Measurements from ENCODE around the gene CXorf38. TPM values are rescaled to one million over a fixed set of nuclear protein-coding genes. Genes with fewer than 3 reads are reported as not detected.

The CXorf38 gene
- total and polyA plus RNA-seq, 2 experiments from 2014 or later, result 6.1 to 11.3 TPM

- peaks cover 40% of the 10 kb centered on the region for H3K79me2 ChIP-seq
- no peaks in the 10 kb centered on the region for H3K27me3 ChIP-seq
- H2AFZ ChIP-seq, result no peak overlapping the region
- H3K27ac ChIP-seq, result peak overlapping the region; percentile 64
- no peaks in the 10 kb centered on the region for H3K36me3 ChIP-seq (replicated peaks; ENCODE audit: insufficient read depth, low read depth)
- H3K9me3 ChIP-seq (ENCODE audit: low read depth), result no peaks in the 10 kb centered on the region
- no peaks in the 10 kb centered on the region for H3K9me2 ChIP-seq (replicated peaks; ENCODE audit: insufficient read depth)
- peaks cover 4% of the 10 kb centered on the region for H3K4me1 ChIP-seq (ENCODE audit: insufficient read depth)
- H4K20me1 ChIP-seq (ENCODE audit: insufficient read depth, poor library complexity, severe bottlenecking), result no peaks in the 10 kb centered on the region
- no peak for DNase-seq (ENCODE audit: low spot score)
- no peak for TF ChIP-seq EZH2phosphoT487 (IDR thresholded peaks at IDR 0.05; ENCODE audit: low read depth, severe bottlenecking, unreplicated experiment)
- no peak for TF ChIP-seq CTCF (IDR thresholded peaks at IDR 0.05; ENCODE audit: poor library complexity)
- no peak for TF ChIP-seq EZH2 (IDR thresholded peaks at IDR 0.05; ENCODE audit: borderline replicate concordance)
- H3K4me2 ChIP-seq, result peak overlapping the region; percentile 66
- H3K4me3 ChIP-seq, result no peak overlapping the region
- 77% methylated on average over 5 of the region's 5 CpGs for WGBS (ENCODE audit: low lambda C conversion rate, missing lambda C conversion rate)
These were observed 3.2 kb downstream of the CXorf38 start for GRCh38 chrX:40644176-40644575.

GRCh38 chrX:40637687-40638086 lies 9.7 kb downstream of the CXorf38 start:
- H3K4me2 ChIP-seq, result no peak overlapping the region

GRCh38 chrX:40632199-40632598 lies 15.2 kb downstream of the CXorf38 start:
- no peak overlapping the region for H3K4me3 ChIP-seq
- no peak overlapping the region for H3K27ac ChIP-seq
- H3K4me1 ChIP-seq (ENCODE audit: insufficient read depth), result no peaks in the 10 kb centered on the region
- no peak overlapping the region for H2AFZ ChIP-seq
- H3K79me2 ChIP-seq, result no peaks in the 10 kb centered on the region
- H3K27me3 ChIP-seq, result no peaks in the 10 kb centered on the region
- no peaks in the 10 kb centered on the region for H4K20me1 ChIP-seq (ENCODE audit: insufficient read depth, poor library complexity, severe bottlenecking)
- 92% methylated on average over 4 of the region's 4 CpGs for WGBS (ENCODE audit: low lambda C conversion rate, missing lambda C conversion rate)
- TF ChIP-seq CTCF (IDR thresholded peaks at IDR 0.05; ENCODE audit: poor library complexity), result no peak
- no peak for TF ChIP-seq EZH2phosphoT487 (IDR thresholded peaks at IDR 0.05; ENCODE audit: low read depth, severe bottlenecking, unreplicated experiment)
- TF ChIP-seq EZH2 (IDR thresholded peaks at IDR 0.05; ENCODE audit: borderline replicate concordance), result no peak
- no peaks in the 10 kb centered on the region for H3K9me2 ChIP-seq (replicated peaks; ENCODE audit: insufficient read depth)
- H3K9me3 ChIP-seq (ENCODE audit: low read depth), result no peaks in the 10 kb centered on the region
- DNase-seq (ENCODE audit: low spot score), result no peak
- H3K36me3 ChIP-seq (replicated peaks; ENCODE audit: insufficient read depth, low read depth), result no peaks in the 10 kb centered on the region
- no peak overlapping the region for H3K4me2 ChIP-seq

More at GRCh38 chrX:40637687-40638086, 9.7 kb downstream of the CXorf38 start:
- TF ChIP-seq CTCF (IDR thresholded peaks at IDR 0.05; ENCODE audit: poor library complexity), result no peak
- no peak for TF ChIP-seq EZH2phosphoT487 (IDR thresholded peaks at IDR 0.05; ENCODE audit: low read depth, severe bottlenecking, unreplicated experiment)
- no peak for TF ChIP-seq EZH2 (IDR thresholded peaks at IDR 0.05; ENCODE audit: borderline replicate concordance)
- Histone ChIP-seq H3K9me3 (ENCODE audit: low read depth) (no peaks in the 10 kb centered on the region), H3K27me3 (no peaks in the 10 kb centered on the region), H3K4me1 (ENCODE audit: insufficient read depth) (no peaks in the 10 kb centered on the region), H3K79me2 (peaks cover 11% of the 10 kb centered on the region), H3K27ac (no peak overlapping the region), H2AFZ (no peak overlapping the region), H3K4me3 (no peak overlapping the region), H3K36me3 (replicated peaks; ENCODE audit: insufficient read depth, low read depth) (no peaks in the 10 kb centered on the region), H3K9me2 (replicated peaks; ENCODE audit: insufficient read depth) (no peaks in the 10 kb centered on the region), H4K20me1 (ENCODE audit: insufficient read depth, poor library complexity, severe bottlenecking) (no peaks in the 10 kb centered on the region)
- no peak for DNase-seq (ENCODE audit: low spot score)
- 71% methylated on average over 3 of the region's 3 CpGs for WGBS (ENCODE audit: low lambda C conversion rate, missing lambda C conversion rate)

GRCh38 chrX:40628506-40628905 lies 18.9 kb downstream of the CXorf38 start:
- WGBS (ENCODE audit: low lambda C conversion rate, missing lambda C conversion rate), result 89% methylated on average over 5 of the region's 5 CpGs
- no peaks in the 10 kb centered on the region for H4K20me1 ChIP-seq (ENCODE audit: insufficient read depth, poor library complexity, severe bottlenecking)
- H3K9me3 ChIP-seq (ENCODE audit: low read depth), result no peaks in the 10 kb centered on the region
- H2AFZ ChIP-seq, result no peak overlapping the region
- no peaks in the 10 kb centered on the region for H3K4me1 ChIP-seq (ENCODE audit: insufficient read depth)
- no peaks in the 10 kb centered on the region for H3K36me3 ChIP-seq (replicated peaks; ENCODE audit: insufficient read depth, low read depth)
- TF ChIP-seq EZH2phosphoT487 (IDR thresholded peaks at IDR 0.05; ENCODE audit: low read depth, severe bottlenecking, unreplicated experiment), result no peak
- no peak for TF ChIP-seq CTCF (IDR thresholded peaks at IDR 0.05; ENCODE audit: poor library complexity)
- TF ChIP-seq EZH2 (IDR thresholded peaks at IDR 0.05; ENCODE audit: borderline replicate concordance), result no peak
- no peaks in the 10 kb centered on the region for H3K9me2 ChIP-seq (replicated peaks; ENCODE audit: insufficient read depth)
- no peaks in the 10 kb centered on the region for H3K79me2 ChIP-seq
- no peak overlapping the region for H3K27ac ChIP-seq
- no peak for DNase-seq (ENCODE audit: low spot score)
- no peak overlapping the region for H3K4me2 ChIP-seq
- H3K4me3 ChIP-seq, result no peak overlapping the region
- H3K27me3 ChIP-seq, result no peaks in the 10 kb centered on the region
